HG02938 (cell line): ENCODE results near the gene NUDT7.

Source experiments
- ATAC-seq: cut with Tn5 transposase; IDR thresholded peaks from one replicate; pipeline ENCODE4 v1.9.1; 2021; ENCODE audit warnings: mild to moderate bottlenecking, moderate library complexity; ENCODE audit not compliant: unreplicated experiment

NUDT7 gene

GRCh38 chr16:77775911-77776909 is 53.9 kb downstream of the NUDT7 start:
- no peak for ATAC-seq

GRCh38 chr16:77777745-77778144 is 55.4 kb downstream of the NUDT7 start:
- ATAC-seq, result no peak

- ATAC-seq, result no peak
Measured at GRCh38 chr16:77780378-77780837, 58.1 kb downstream of the NUDT7 start.

DNA sequence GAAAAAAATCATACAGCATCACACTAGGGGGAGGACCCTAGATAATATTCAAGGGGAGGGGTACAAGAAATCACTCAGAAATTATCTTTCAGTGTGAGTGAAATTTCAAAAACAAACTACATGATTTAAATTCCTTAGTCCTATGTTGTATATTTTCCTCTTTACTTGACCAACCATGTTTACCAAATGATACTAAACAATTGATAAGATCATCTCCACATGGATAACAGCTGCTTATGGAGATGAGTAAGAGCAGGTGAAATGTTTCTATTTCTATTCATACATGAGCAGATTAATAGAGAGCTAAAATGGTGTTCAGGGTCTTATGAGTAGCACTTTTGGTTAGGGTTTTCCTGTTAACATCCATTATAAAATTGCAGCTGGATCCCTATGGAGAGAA is 58.8 kb downstream of the NUDT7 start:
- no peak for ATAC-seq

GRCh38 chr16:77782694-77783093 is 60.4 kb downstream of the NUDT7 start:
- no peak for ATAC-seq

DNA sequence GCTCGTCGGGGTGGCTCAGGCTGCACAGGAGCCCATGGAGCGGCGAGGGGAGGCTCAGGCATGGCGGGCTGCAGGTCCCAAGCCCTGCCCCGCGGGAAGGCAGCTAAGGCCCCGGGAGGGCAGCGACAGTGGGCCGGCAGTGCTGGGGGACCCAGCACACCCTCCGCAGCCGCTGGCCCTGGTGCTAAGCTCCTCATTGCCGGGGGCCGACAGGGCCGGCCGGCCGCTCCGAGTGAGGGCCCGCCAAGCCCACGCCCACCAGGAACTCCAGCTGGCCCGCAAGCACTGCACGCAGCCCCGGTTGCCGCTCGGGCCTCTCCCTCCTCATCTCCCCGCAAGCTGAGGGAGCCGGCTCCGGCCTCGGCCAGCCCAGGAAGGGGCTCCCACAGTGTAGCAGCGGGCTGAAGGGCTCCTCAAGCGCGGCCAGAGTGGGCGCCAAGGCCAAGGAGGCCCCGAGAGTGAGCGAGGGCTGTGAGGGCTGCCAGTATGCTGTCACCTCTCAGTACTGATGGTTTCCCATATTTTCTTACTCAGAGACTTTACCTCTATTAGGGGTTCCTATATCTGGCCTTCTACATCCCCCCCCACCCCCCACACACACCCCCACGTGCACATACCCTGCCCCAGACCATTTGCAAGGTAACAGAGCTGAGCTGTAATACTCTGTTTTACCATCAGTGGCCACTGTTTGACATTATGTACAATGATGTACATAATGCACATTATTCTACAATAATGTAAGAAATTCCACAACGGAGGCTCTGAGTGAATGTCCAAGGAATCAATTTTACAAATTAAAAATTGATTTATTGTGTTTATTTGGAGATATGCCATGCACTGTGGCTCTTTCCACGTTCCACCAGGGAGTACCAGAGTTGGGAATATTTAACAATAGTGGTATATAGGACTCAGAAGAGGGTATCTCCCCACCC is 62.4 kb downstream of the NUDT7 start:
- no peak for ATAC-seq

DNA sequence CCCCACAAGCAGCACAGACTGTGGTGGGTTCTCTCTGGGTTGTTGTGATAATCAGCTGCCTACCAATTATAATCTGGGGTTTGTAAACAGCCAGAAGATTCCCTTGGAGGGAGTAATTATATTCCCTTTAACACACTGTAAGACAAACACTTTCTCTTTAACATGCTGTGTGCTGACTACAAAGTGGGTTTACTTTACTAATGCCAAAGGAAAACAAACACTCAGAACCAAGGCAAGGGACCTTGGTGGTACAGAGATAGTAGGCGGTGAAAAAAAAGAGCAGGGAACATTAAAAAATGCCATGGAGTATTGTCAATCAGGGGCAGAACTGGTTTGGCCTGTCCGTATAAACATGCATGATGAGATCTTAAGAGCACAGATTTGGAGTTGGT is 63.1 kb downstream of the NUDT7 start:
- ATAC-seq, result no peak

DNA sequence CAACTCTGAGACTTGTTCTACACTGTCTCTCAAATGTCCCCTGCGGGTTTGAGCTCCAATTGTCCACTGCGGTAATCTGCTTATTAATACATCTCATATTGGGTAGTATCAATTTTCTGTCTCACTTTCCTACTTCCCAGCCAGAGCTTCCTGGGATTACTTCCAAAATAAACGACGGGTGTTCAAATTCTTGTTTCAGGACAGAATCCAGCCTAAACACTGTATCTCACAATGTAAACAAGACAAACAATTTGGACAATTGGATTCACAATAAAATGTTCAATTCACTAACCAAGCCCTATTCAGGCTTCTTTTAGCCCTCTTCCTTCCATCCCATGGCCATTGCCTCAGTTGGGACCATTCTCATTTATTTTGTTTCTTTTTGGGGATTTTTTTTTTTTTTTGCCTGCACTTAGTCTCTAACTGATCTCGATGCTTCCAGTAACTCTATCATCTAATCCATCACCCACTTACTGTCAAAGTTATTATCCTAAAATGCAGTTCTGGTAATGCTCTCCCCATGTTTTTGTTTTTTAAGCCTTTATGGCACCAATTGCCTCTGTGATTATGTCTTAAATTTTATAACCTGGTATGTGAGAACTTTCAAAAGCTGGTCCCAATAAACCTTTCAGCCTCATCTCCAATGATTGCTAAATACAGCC is 64.0 kb downstream of the NUDT7 start:
- no peak for ATAC-seq

- no peak for ATAC-seq
Measured at GRCh38 chr16:77787452-77787851, 65.1 kb downstream of the NUDT7 start.

DNA sequence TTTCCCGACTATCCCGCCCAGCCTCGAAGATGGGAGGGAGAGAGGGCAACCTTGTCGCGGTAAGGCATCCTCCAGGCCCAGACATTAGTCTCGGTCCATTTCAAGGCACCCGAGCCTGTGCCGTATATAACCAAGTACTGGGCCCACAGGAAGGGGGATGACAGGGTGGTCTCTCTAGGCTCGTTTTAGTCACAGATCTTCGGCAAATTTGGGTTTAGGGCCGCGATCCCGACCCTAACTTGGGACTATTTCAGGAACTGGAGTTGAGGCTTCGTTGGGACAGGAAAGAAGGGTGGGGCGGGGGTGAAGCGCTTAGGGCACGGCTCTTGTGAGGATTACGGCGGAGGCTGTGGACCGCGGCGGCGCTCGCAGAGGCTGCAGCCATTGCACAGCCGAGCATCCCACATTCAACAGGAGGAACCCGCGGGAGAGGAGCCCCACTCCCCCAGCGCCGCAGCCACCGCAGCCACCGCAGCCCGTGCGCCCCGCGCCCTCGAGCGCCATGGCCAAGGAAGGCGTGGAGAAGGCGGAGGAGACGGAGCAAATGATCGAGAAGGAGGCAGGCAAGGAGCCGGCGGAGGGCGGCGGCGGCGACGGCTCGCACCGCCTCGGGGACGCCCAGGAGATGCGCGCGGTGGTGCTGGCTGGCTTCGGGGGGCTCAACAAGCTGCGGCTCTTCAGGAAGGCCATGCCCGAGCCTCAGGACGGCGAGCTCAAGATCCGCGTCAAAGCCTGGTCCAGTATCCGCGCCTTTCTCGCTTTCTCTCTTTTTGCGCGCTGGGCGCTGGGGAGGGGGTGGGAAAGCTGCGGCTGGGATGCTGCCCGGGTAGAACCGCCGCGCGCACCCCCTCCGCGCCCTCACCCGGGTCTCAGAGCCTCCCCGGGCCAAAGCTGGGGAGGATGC is 66.1 kb downstream of the NUDT7 start, which contains the start of gene VAT1L:
VAT1L (plus strand) TSS at position 384 of the 904 bp plus-strand sequence; CDS start at position 503, 119 bp downstream.
- ATAC-seq, result no peak

GRCh38 chr16:77789085-77790008 is 67.0 kb downstream of the NUDT7 start:
- ATAC-seq, result no peak

GRCh38 chr16:77790009-77790372 is 67.7 kb downstream of the NUDT7 start:
- ATAC-seq, result no peak

DNA sequence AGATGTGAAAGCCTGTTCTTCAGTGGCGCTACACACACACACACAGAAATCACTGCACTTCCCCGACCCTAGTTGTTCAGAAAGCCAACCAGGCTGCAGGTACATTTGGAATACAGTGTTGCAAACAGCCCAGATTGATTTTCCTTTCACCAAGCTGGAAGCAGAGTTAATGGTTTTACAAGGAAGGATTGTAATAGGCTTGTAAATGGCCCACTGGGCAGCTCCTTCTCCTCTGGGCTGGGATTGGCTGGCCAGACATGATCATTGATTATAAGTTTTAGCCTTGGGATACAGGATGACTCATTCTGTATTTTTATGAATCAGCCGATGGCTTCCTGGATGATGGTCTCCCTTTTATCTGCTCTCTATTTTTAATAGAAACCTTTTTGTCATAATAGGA is 68.6 kb downstream of the NUDT7 start:
- ATAC-seq, result no peak
